GM12878 (cell line): Measurements from ENCODE around the gene BDH1. TPM values are rescaled to one million over a fixed set of nuclear protein-coding genes. Genes with fewer than 3 reads are reported as not detected.

Source experiments
- ATAC-seq: fragments of 200-7000 bp; cut with Tn5 transposase; 3 replicates; pipeline ENCODE4 v1.9.1; 2020; ENCODE audit warnings: mild to moderate bottlenecking, moderate library complexity
- BruUV-seq: library from RNA; stranded (reverse); fragments of 400-500 nt; replicated peaks from 2 replicates; lab custom pipeline; 2021; lab: Mats Ljungman, UMichigan
- CTCF ChIA-PET: fragments of 300-600 bp; sonication (Branson Sonifier 250); formaldehyde crosslinking; extraction: SDS; loops from one replicate; lab custom pipeline; 2021; ENCODE audit warnings: inconsistent platforms; lab: Yijun Ruan, JAX
- POLR2A ChIA-PET: fragments of 350-600 bp; formaldehyde crosslinking; extraction: SDS; loops from one replicate; lab custom pipeline; 2021; ENCODE audit warnings: inconsistent platforms; lab: Charles Lee
- RAD21 ChIA-PET: fragments of 300-600 bp; sonication (Branson Sonifier 250); formaldehyde crosslinking; loops from one replicate; lab custom pipeline; 2023; ENCODE audit warnings: antibody characterized with exemption; ENCODE audit not compliant: unreplicated experiment; lab: Charles Lee
- SMC1A ChIA-PET: fragments of 300-600 bp; sonication (Branson Sonifier 250); formaldehyde crosslinking; loops from one replicate; lab custom pipeline; 2023; ENCODE audit not compliant: unreplicated experiment, uncharacterized antibody; lab: Charles Lee
- DNase-seq: peaks from one replicate; pipeline ENCODE4 v3.0.0-alpha.2; 2011; ENCODE audit warnings: low read depth, low spot score
- FAIRE-seq: peaks from 3 replicates; lab custom pipeline; 2011; peaks lifted over from hg19 to GRCh38; lab: Jason Lieb, UNC
- H2AFZ ChIP-seq: 2 replicates; pipeline ENCODE4 v1.6.0; 2011; ENCODE audit warnings: low read depth, low read length, control low read depth; ENCODE audit not compliant: control insufficient read depth
- H3K27ac ChIP-seq: 2 replicates; pipeline ENCODE4 v1.5.1; 2011; ENCODE audit warnings: control low read depth; ENCODE audit not compliant: control insufficient read depth, insufficient read depth
- H3K27me3 ChIP-seq, 2 experiments: replicated peaks in 1 of 2; 2 replicates each; pipeline versions ENCODE4 v1.6.0 to v1.6.1; 2011; ENCODE audit warnings: low read length in 1 of 2; ENCODE audit not compliant: control insufficient read depth in 2 of 2, insufficient read depth in 2 of 2
- H3K36me3 ChIP-seq, 2 experiments: 2 replicates each; pipeline ENCODE4 v1.5.1; 2011; ENCODE audit warnings: low read length in 1 of 2; ENCODE audit not compliant: control insufficient read depth in 2 of 2, insufficient read depth in 2 of 2
- H3K4me1 ChIP-seq: 2 replicates; pipeline ENCODE4 v1.6.1; 2011; ENCODE audit warnings: mild to moderate bottlenecking, low read length, moderate library complexity, mixed read lengths; ENCODE audit not compliant: control insufficient read depth, insufficient read depth
- H3K4me2 ChIP-seq: 2 replicates; pipeline ENCODE4 v1.6.0; 2011; ENCODE audit warnings: control low read depth; ENCODE audit not compliant: control insufficient read depth, insufficient read depth
- H3K4me3 ChIP-seq: fragments of 200-600 bp; sonication (generic); 2 replicates; pipeline ENCODE4 v1.5.1; 2016
- H3K79me2 ChIP-seq: 2 replicates; pipeline ENCODE4 v1.6.0; 2011; ENCODE audit warnings: low read length; ENCODE audit not compliant: control insufficient read depth, insufficient read depth
- H3K9ac ChIP-seq: 2 replicates; pipeline ENCODE4 v1.8.0; 2011; ENCODE audit warnings: low read length, control low read depth, mixed read lengths; ENCODE audit not compliant: control insufficient read depth, insufficient read depth
- H3K9me3 ChIP-seq: replicated peaks from 3 replicates; pipeline ENCODE4 v1.5.1; 2011; ENCODE audit warnings: mild to moderate bottlenecking, low read length; ENCODE audit not compliant: control insufficient read depth, insufficient read depth
- H4K20me1 ChIP-seq: 2 replicates; pipeline ENCODE4 v1.6.0; 2011; ENCODE audit not compliant: control insufficient read depth, insufficient read depth
- GATAD2B ChIP-seq: fragments of 450-650 bp; conservative IDR thresholded peaks from 2 replicates; pipeline ENCODE4 v1.6.1; 2017; ENCODE audit warnings: low read depth, mild to moderate bottlenecking, moderate library complexity
- MLLT1 ChIP-seq: fragments of 450-650 bp; IDR thresholded peaks from 2 replicates; pipeline ENCODE4 v1.6.1; 2016; ENCODE audit warnings: mild to moderate bottlenecking
- NFYB ChIP-seq: IDR thresholded peaks from 2 replicates; pipeline ENCODE4 v1.6.1; 2011; ENCODE audit warnings: low read depth, mild to moderate bottlenecking, low read length, improper control_type of control experiment, moderate library complexity; ENCODE audit not compliant: insufficient read depth
- TCF3 ChIP-seq: IDR thresholded peaks from 2 replicates; pipeline ENCODE4 v1.6.1; 2012; ENCODE audit warnings: low read depth, mild to moderate bottlenecking, low read length, borderline replicate concordance; ENCODE audit not compliant: insufficient read depth
- WGBS: methylation state at CpG from one replicate; pipeline ENCODE4 v1.1.6; 2016; ENCODE audit warnings: low lambda C conversion rate; ENCODE audit not compliant: insufficient replicate concordance, insufficient coverage; ENCODE audit errors: missing lambda C conversion rate; 5-methylcytosine and 5-hydroxymethylcytosine counted together
- in situ Hi-C: fragments of 300-500 bp; cut with MboI; formaldehyde crosslinking; loops from 9 replicates; pipeline ENCODE4 v1.14.3; 2018; ENCODE audit warnings: mixed read lengths
- intact Hi-C: fragments of 100-400 bp; cut with micrococcal nuclease; formaldehyde crosslinking; loops from one replicate; pipeline ENCODE4 v1.14.2; 2022; ENCODE audit not compliant: unreplicated experiment
- polyA plus RNA-seq, 11 experiments: library from polyadenylated mRNA; depleted of rRNA in 4 of 11; unstranded in 6 of 11; stranded (reverse) in 5 of 11; fragments of >200 nt; fragmentation: Nextera tagmentation in 4 of 11; fragmentation: Illumina TruSeq in 1 of 11; extraction: Ambion mirVana in 4 of 11; extraction: Trizol in 1 of 11; gene quantifications; 1 replicate in 1 of 11; 2 replicates in 10 of 11; pipeline versions ENCODE4 v1.2.1 to v1.2.3, GENCODE V29; 2011 to 2016; ENCODE audit warnings: inconsistent platforms in 2 of 11, missing spikeins in 2 of 11, low read depth in 1 of 11
- total RNA-seq, 4 experiments: library from RNA; depleted of rRNA in 3 of 4; stranded (reverse); fragments of >200 nt in 3 of 4; fragmentation: Illumina TruSeq in 1 of 4; extraction: Trizol in 1 of 4; gene quantifications; 2 replicates each; pipeline versions ENCODE4 v1.2.1 to v1.2.3, GENCODE V29; 2013 to 2021
- TF ChIP-seq, protein P1 (sequence below): fragments of 450-650 bp; IDR thresholded peaks from 2 replicates; pipeline ENCODE4 v1.6.1; 2017; ENCODE audit warnings: borderline replicate concordance

Gene BDH1
- total and polyA plus RNA-seq, 10 of the 15 experiments (the other 5 are each of a cell fraction or from before 2014, with no cell fraction given) = 11.3 to 84.5 (median 60.3) TPM

- Histone ChIP-seq H3K36me3 (peaks cover 0 to 13% of the 10 kb centered on the region in 2 experiments; a peak in 2 of 4 replicates), H3K27me3 (no peaks in the 10 kb centered on the region), H3K9me3 (no peaks in the 10 kb centered on the region), H3K4me2 (no peak overlapping the region), H3K9ac (no peak overlapping the region), H2AFZ (no peak overlapping the region), H3K79me2 (no peaks in the 10 kb centered on the region), H3K27ac (no peak overlapping the region), H3K4me1 (no peaks in the 10 kb centered on the region), H4K20me1 (no peaks in the 10 kb centered on the region), H3K4me3 (no peak overlapping the region)
- ChIA-PET CTCF (no interaction called here), POLR2A (no interaction called here), SMC1A (interaction anchor here (0.9 kb wide), 1 partner anchor 265 kb away, joined by 3 read pairs; no protein-coding TSS in a partner anchor), RAD21 (no interaction called here)
- in situ Hi-C loops = loop anchor here (25.0 kb wide), 1 partner anchor 534 kb away; no protein-coding TSS in a partner anchor
- DNase-seq = no peak
- intact Hi-C loops = no loop called here
- no peak for FAIRE-seq
- BruUV-seq = no TSS peak
- no peak for ATAC-seq
- TF ChIP-seq GATAD2B (no peak), TCF3 (no peak), MLLT1 (no peak), NFYB (no peak)
- TF ChIP-seq, protein P1, sequence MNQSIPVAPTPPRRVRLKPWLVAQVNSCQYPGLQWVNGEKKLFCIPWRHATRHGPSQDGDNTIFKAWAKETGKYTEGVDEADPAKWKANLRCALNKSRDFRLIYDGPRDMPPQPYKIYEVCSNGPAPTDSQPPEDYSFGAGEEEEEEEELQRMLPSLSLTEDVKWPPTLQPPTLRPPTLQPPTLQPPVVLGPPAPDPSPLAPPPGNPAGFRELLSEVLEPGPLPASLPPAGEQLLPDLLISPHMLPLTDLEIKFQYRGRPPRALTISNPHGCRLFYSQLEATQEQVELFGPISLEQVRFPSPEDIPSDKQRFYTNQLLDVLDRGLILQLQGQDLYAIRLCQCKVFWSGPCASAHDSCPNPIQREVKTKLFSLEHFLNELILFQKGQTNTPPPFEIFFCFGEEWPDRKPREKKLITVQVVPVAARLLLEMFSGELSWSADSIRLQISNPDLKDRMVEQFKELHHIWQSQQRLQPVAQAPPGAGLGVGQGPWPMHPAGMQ = no peak
- 90% methylated on average over 18 of the region's 18 CpGs for WGBS
These were observed 34.2 kb downstream of the BDH1 start for GRCh38 chr3:197521277-197522182.
